ENCODE data around the gene CHID1. TPM values are rescaled to one million over a fixed set of nuclear protein-coding genes. Genes with fewer than 3 reads are reported as not detected.

Gene CHID1
- total and polyA plus RNA-seq, 2 donors = 23.4 to 62.3 TPM

- peaks cover 2% of the 10 kb centered on the region for H3K4me1 ChIP-seq (ENCODE audit: insufficient read depth)
- 2% methylated on average over 68 of the region's 68 CpGs for WGBS
- no peak for DNase-seq (ENCODE audit: extremely low spot score)
- peak overlapping the region; percentile 79 for H3K27ac ChIP-seq (ENCODE audit: low read depth)
- H3K36me3 ChIP-seq (ENCODE audit: insufficient read depth) = no peaks in the 10 kb centered on the region
- peak overlapping the region; percentile 72 for H3K4me3 ChIP-seq (ENCODE audit: low read depth, low read length)
Observed at GRCh38 chr11:911031-911889, 650 bp upstream of the CHID1 start.

- no peaks in the 10 kb centered on the region for H3K36me3 ChIP-seq (ENCODE audit: insufficient read depth)
- H3K27ac ChIP-seq (ENCODE audit: low read depth) = no peak overlapping the region
- DNase-seq (ENCODE audit: extremely low spot score) = no peak
- 1% methylated on average over 38 of the region's 38 CpGs for WGBS
- H3K4me1 ChIP-seq (ENCODE audit: insufficient read depth) = peaks cover 2% of the 10 kb centered on the region
- peak overlapping the region; percentile 72 for H3K4me3 ChIP-seq (ENCODE audit: low read depth, low read length)
Observed at GRCh38 chr11:910044-910588, 494 bp downstream of the CHID1 start.

- 91% methylated on average over 11 of the region's 11 CpGs for WGBS
- Histone ChIP-seq H3K36me3 (ENCODE audit: insufficient read depth) (no peaks in the 10 kb centered on the region), H3K4me1 (ENCODE audit: insufficient read depth) (peaks cover 2% of the 10 kb centered on the region), H3K27ac (ENCODE audit: low read depth) (no peak overlapping the region), H3K4me3 (ENCODE audit: low read depth, low read length) (no peak overlapping the region)
- no peak for DNase-seq (ENCODE audit: extremely low spot score)
Observed at GRCh38 chr11:909406-909805, 1.2 kb downstream of the CHID1 start.

GRCh38 chr11:908273-908672, 2.3 kb downstream of the CHID1 start:
- H3K4me1 ChIP-seq (ENCODE audit: insufficient read depth) = peaks cover 2% of the 10 kb centered on the region
- WGBS = 90% methylated on average over 5 of the region's 5 CpGs

GRCh38 chr11:907668-908067, 2.9 kb downstream of the CHID1 start:
- Histone ChIP-seq H3K27ac (ENCODE audit: low read depth) (no peak overlapping the region), H3K4me3 (ENCODE audit: low read depth, low read length) (no peak overlapping the region), H3K36me3 (ENCODE audit: insufficient read depth) (peaks cover 3% of the 10 kb centered on the region), H3K4me1 (ENCODE audit: insufficient read depth) (peaks cover 2% of the 10 kb centered on the region)
- no peak for DNase-seq (ENCODE audit: extremely low spot score)
- 95% methylated on average over 2 of the region's 2 CpGs for WGBS

More at GRCh38 chr11:908273-908672, 2.3 kb downstream of the CHID1 start:
- Histone ChIP-seq H3K27ac (ENCODE audit: low read depth) (no peak overlapping the region), H3K36me3 (ENCODE audit: insufficient read depth) (peaks cover 3% of the 10 kb centered on the region), H3K4me3 (ENCODE audit: low read depth, low read length) (no peak overlapping the region)
- DNase-seq (ENCODE audit: extremely low spot score) = no peak

- no peak overlapping the region for H3K27ac ChIP-seq (ENCODE audit: low read depth)
- DNase-seq (ENCODE audit: extremely low spot score) = no peak
- no peak overlapping the region for H3K4me3 ChIP-seq (ENCODE audit: low read depth, low read length)
- 86% methylated on average over 7 of the region's 7 CpGs for WGBS
- peaks cover 2% of the 10 kb centered on the region for H3K4me1 ChIP-seq (ENCODE audit: insufficient read depth)
- H3K36me3 ChIP-seq (ENCODE audit: insufficient read depth) = peaks cover 7% of the 10 kb centered on the region
Observed at GRCh38 chr11:905952-906351, 4.7 kb downstream of the CHID1 start.

- no peak for DNase-seq (ENCODE audit: extremely low spot score)
- peaks cover 7% of the 10 kb centered on the region for H3K36me3 ChIP-seq (ENCODE audit: insufficient read depth)
- no peak overlapping the region for H3K27ac ChIP-seq (ENCODE audit: low read depth)
- WGBS = 93% methylated on average over 7 of the region's 7 CpGs
- H3K4me3 ChIP-seq (ENCODE audit: low read depth, low read length) = no peak overlapping the region
- peaks cover under 1% of the 10 kb centered on the region for H3K4me1 ChIP-seq (ENCODE audit: insufficient read depth)
Observed at GRCh38 chr11:904380-904779, 6.2 kb downstream of the CHID1 start.

- Histone ChIP-seq H3K36me3 (ENCODE audit: insufficient read depth) (peaks cover 7% of the 10 kb centered on the region), H3K27ac (ENCODE audit: low read depth) (no peak overlapping the region), H3K4me3 (ENCODE audit: low read depth, low read length) (no peak overlapping the region), H3K4me1 (ENCODE audit: insufficient read depth) (no peaks in the 10 kb centered on the region)
- no peak for DNase-seq (ENCODE audit: extremely low spot score)
- 92% methylated on average over 19 of the region's 19 CpGs for whole genome bisulfite sequencing
Observed at GRCh38 chr11:901452-902061, 9.1 kb downstream of the CHID1 start.

GRCh38 chr11:900545-900944, 10.1 kb downstream of the CHID1 start:
- WGBS = 90% methylated on average over 7 of the region's 7 CpGs
- Histone ChIP-seq H3K4me3 (ENCODE audit: low read depth, low read length) (no peak overlapping the region), H3K36me3 (ENCODE audit: insufficient read depth) (peaks cover 7% of the 10 kb centered on the region), H3K27ac (ENCODE audit: low read depth) (no peak overlapping the region), H3K4me1 (ENCODE audit: insufficient read depth) (no peaks in the 10 kb centered on the region)
- DNase-seq (ENCODE audit: extremely low spot score) = no peak

GRCh38 chr11:899724-900123, 10.9 kb downstream of the CHID1 start:
- H3K4me3 ChIP-seq (ENCODE audit: low read depth, low read length) = no peak overlapping the region
- DNase-seq (ENCODE audit: extremely low spot score) = no peak
- WGBS = 92% methylated on average over 11 of the region's 11 CpGs
- H3K4me1 ChIP-seq (ENCODE audit: insufficient read depth) = no peaks in the 10 kb centered on the region
- no peak overlapping the region for H3K27ac ChIP-seq (ENCODE audit: low read depth)
- H3K36me3 ChIP-seq (ENCODE audit: insufficient read depth) = peaks cover 7% of the 10 kb centered on the region

GRCh38 chr11:898540-899190, 11.9 kb downstream of the CHID1 start:
- no peak for DNase-seq (ENCODE audit: extremely low spot score)
- 86% methylated on average over 22 of the region's 22 CpGs for WGBS
- no peak overlapping the region for H3K27ac ChIP-seq (ENCODE audit: low read depth)
- peaks cover 4% of the 10 kb centered on the region for H3K36me3 ChIP-seq (ENCODE audit: insufficient read depth)
- H3K4me3 ChIP-seq (ENCODE audit: low read depth, low read length) = no peak overlapping the region
- no peaks in the 10 kb centered on the region for H3K4me1 ChIP-seq (ENCODE audit: insufficient read depth)

- Histone ChIP-seq H3K4me1 (ENCODE audit: insufficient read depth) (no peaks in the 10 kb centered on the region), H3K4me3 (ENCODE audit: low read depth, low read length) (no peak overlapping the region), H3K27ac (ENCODE audit: low read depth) (no peak overlapping the region), H3K36me3 (ENCODE audit: insufficient read depth) (peaks cover 4% of the 10 kb centered on the region)
- DNase-seq (ENCODE audit: extremely low spot score) = no peak
- 58% methylated on average over 10 of the region's 10 CpGs for WGBS
Observed at GRCh38 chr11:898143-898511, 12.5 kb downstream of the CHID1 start.

- peaks cover 3% of the 10 kb centered on the region for H3K36me3 ChIP-seq (ENCODE audit: insufficient read depth)
Observed at GRCh38 chr11:897253-898142, 13.1 kb downstream of the CHID1 start.

More at GRCh38 chr11:897253-898142, 13.1 kb downstream of the CHID1 start:
- Histone ChIP-seq H3K4me1 (ENCODE audit: insufficient read depth) (no peaks in the 10 kb centered on the region), H3K4me3 (ENCODE audit: low read depth, low read length) (no peak overlapping the region), H3K27ac (ENCODE audit: low read depth) (no peak overlapping the region)
- WGBS = 70% methylated on average over 17 of the region's 17 CpGs
- DNase-seq (ENCODE audit: extremely low spot score) = no peak

All from urinary bladder (tissue), 4 donors.